ENCODE measurements around the gene COL8A1. TPM values are rescaled to one million over a fixed set of nuclear protein-coding genes. Genes with fewer than 3 reads are reported as not detected.

COL8A1 gene
- total RNA-seq, 1 donor from 2014 or later = 123 TPM

GRCh38 chr3:99781761-99782160 is 143.4 kb downstream of the COL8A1 start:
- Histone ChIP-seq H3K9me3 (ENCODE audit: insufficient read depth, low read depth, low read length) (no peaks in the 10 kb centered on the region), H3K9ac (ENCODE audit: low read length) (no peak overlapping the region), H3K79me2 (ENCODE audit: insufficient read depth, low read length) (no peaks in the 10 kb centered on the region), H3K27ac (ENCODE audit: low read depth, low read length) (peak overlapping the region; percentile 46), H3K4me2 (ENCODE audit: low read length) (peak overlapping the region; percentile 38), H3K36me3 (ENCODE audit: insufficient read depth, low read length) (no peaks in the 10 kb centered on the region), H3K27me3 (ENCODE audit: insufficient read depth, low read length) (no peaks in the 10 kb centered on the region), H3K4me1 (ENCODE audit: insufficient read depth, low read length) (peaks cover 37% of the 10 kb centered on the region), H2AFZ (ENCODE audit: low read depth, low read length) (no peak overlapping the region), H4K20me1 (ENCODE audit: insufficient read depth, low read length) (no peaks in the 10 kb centered on the region), H3K4me3 (ENCODE audit: insufficient read depth, low read depth, low read length) (no peak overlapping the region)
- Mint-ChIP-seq H3K36me3 (ENCODE audit: low read depth, unreplicated experiment) (peaks cover 2% of the 10 kb centered on the region), H3K4me1 (ENCODE audit: low read depth, unreplicated experiment) (peaks cover 60% of the 10 kb centered on the region), H3K27ac (ENCODE audit: unreplicated experiment) (peak overlapping the region; percentile 75), H3K4me3 (ENCODE audit: unreplicated experiment) (peak overlapping the region; percentile 47), H3K9me3 (ENCODE audit: unreplicated experiment) (no peaks in the 10 kb centered on the region), H3K27me3 (ENCODE audit: low read depth, unreplicated experiment) (no peaks in the 10 kb centered on the region)
- peak; percentile 32 for FAIRE-seq
- TF ChIP-seq EZH2 (IDR thresholded peaks at IDR 0.05; ENCODE audit: insufficient read depth, low read length) (no peak), CTCF (IDR thresholded peaks at IDR 0.05; ENCODE audit: insufficient read depth, low read depth, low read length) (no peak)
- DNase-seq (ENCODE audit: low read depth) = peak; percentile 82

GRCh38 chr3:99783011-99783573 is 144.7 kb downstream of the COL8A1 start:
- Histone ChIP-seq H3K36me3 (ENCODE audit: insufficient read depth, low read length) (no peaks in the 10 kb centered on the region), H3K27me3 (ENCODE audit: insufficient read depth, low read length) (no peaks in the 10 kb centered on the region), H2AFZ (ENCODE audit: low read depth, low read length) (no peak overlapping the region), H3K4me3 (ENCODE audit: insufficient read depth, low read depth, low read length) (no peak overlapping the region), H4K20me1 (ENCODE audit: insufficient read depth, low read length) (no peaks in the 10 kb centered on the region), H3K9ac (ENCODE audit: low read length) (no peak overlapping the region), H3K4me2 (ENCODE audit: low read length) (peak overlapping the region; percentile 7), H3K79me2 (ENCODE audit: insufficient read depth, low read length) (no peaks in the 10 kb centered on the region), H3K9me3 (ENCODE audit: insufficient read depth, low read depth, low read length) (no peaks in the 10 kb centered on the region), H3K4me1 (ENCODE audit: insufficient read depth, low read length) (peaks cover 34% of the 10 kb centered on the region), H3K27ac (ENCODE audit: low read depth, low read length) (peak overlapping the region; percentile 30)
- FAIRE-seq (peak; percentile 93), DNase-seq (ENCODE audit: low read depth) (peak; percentile 95)
- peak overlapping the region; percentile 20 for H3K4me3 Mint-ChIP-seq (ENCODE audit: unreplicated experiment)
- peak overlapping the region; percentile 84 for H3K27ac Mint-ChIP-seq (ENCODE audit: unreplicated experiment)
- H3K9me3 Mint-ChIP-seq (ENCODE audit: unreplicated experiment) = no peaks in the 10 kb centered on the region
- no peaks in the 10 kb centered on the region for H3K27me3 Mint-ChIP-seq (ENCODE audit: low read depth, unreplicated experiment)
- H3K36me3 Mint-ChIP-seq (ENCODE audit: low read depth, unreplicated experiment) = peaks cover under 1% of the 10 kb centered on the region
- H3K4me1 Mint-ChIP-seq (ENCODE audit: low read depth, unreplicated experiment) = peaks cover 48% of the 10 kb centered on the region
- TF ChIP-seq CTCF (IDR thresholded peaks at IDR 0.05; ENCODE audit: insufficient read depth, low read depth, low read length) (no peak), EZH2 (IDR thresholded peaks at IDR 0.05; ENCODE audit: insufficient read depth, low read length) (no peak)

- FAIRE-seq (peak; percentile 75), DNase-seq (ENCODE audit: low read depth) (peak; percentile 44)
- H3K9me3 ChIP-seq (ENCODE audit: insufficient read depth, low read depth, low read length) = no peaks in the 10 kb centered on the region
- no peak overlapping the region for H3K27ac ChIP-seq (ENCODE audit: low read depth, low read length)
- no peaks in the 10 kb centered on the region for H3K9me3 Mint-ChIP-seq (ENCODE audit: unreplicated experiment)
- peaks cover 2% of the 10 kb centered on the region for H3K4me1 Mint-ChIP-seq (ENCODE audit: low read depth, unreplicated experiment)
- no peak overlapping the region for H3K4me3 Mint-ChIP-seq (ENCODE audit: unreplicated experiment)
- H3K79me2 ChIP-seq (ENCODE audit: insufficient read depth, low read length) = no peaks in the 10 kb centered on the region
- H3K36me3 ChIP-seq (ENCODE audit: insufficient read depth, low read length) = no peaks in the 10 kb centered on the region
- H3K27me3 Mint-ChIP-seq (ENCODE audit: low read depth, unreplicated experiment) = no peaks in the 10 kb centered on the region
- H3K27me3 ChIP-seq (ENCODE audit: insufficient read depth, low read length) = no peaks in the 10 kb centered on the region
- H3K4me2 ChIP-seq (ENCODE audit: low read length) = no peak overlapping the region
- H4K20me1 ChIP-seq (ENCODE audit: insufficient read depth, low read length) = no peaks in the 10 kb centered on the region
- no peak overlapping the region for H3K9ac ChIP-seq (ENCODE audit: low read length)
- H3K4me1 ChIP-seq (ENCODE audit: insufficient read depth, low read length) = no peaks in the 10 kb centered on the region
- TF ChIP-seq CTCF (IDR thresholded peaks at IDR 0.05; ENCODE audit: insufficient read depth, low read depth, low read length) = peak; percentile 87
- TF ChIP-seq EZH2 (IDR thresholded peaks at IDR 0.05; ENCODE audit: insufficient read depth, low read length) = no peak
- H3K36me3 Mint-ChIP-seq (ENCODE audit: low read depth, unreplicated experiment) = no peaks in the 10 kb centered on the region
- no peak overlapping the region for H3K27ac Mint-ChIP-seq (ENCODE audit: unreplicated experiment)
- H3K4me3 ChIP-seq (ENCODE audit: insufficient read depth, low read depth, low read length) = no peak overlapping the region
- no peak overlapping the region for H2AFZ ChIP-seq (ENCODE audit: low read depth, low read length)
Observed at GRCh38 chr3:99789011-99789721, 150.8 kb downstream of the COL8A1 start.
